GM21515 (cell line): ENCODE data around the gene KCND2.
"Not testable (repeated sequence)": the region's sequence is repeated elsewhere in the genome, so short reads cannot be mapped to it uniquely, and the experiment has no call there.

Experiments used
- ATAC-seq: cut with Tn5 transposase; IDR thresholded peaks from one replicate; pipeline ENCODE4 v1.9.1; 2021; ENCODE audit not compliant: unreplicated experiment

The KCND2 gene

DNA sequence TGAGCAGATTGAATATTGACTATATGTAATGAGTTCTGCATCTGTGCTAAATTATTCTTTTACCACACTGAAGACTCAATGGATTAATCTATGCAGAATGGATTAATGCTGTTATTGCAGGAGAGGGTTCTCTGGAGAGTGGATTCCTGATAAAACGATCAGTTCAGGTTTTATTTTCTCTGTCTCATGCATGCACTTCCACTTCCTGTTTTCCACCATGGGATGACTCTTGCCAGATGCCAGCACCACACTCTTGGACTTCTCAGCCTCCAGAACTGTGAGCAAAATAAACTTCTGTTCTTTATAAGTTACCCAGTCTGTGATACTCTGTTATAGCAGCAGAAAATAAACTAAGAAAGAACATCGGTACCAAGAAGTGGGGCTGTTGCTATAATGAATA is 207.5 kb downstream of the KCND2 start:
- no peak for ATAC-seq

DNA sequence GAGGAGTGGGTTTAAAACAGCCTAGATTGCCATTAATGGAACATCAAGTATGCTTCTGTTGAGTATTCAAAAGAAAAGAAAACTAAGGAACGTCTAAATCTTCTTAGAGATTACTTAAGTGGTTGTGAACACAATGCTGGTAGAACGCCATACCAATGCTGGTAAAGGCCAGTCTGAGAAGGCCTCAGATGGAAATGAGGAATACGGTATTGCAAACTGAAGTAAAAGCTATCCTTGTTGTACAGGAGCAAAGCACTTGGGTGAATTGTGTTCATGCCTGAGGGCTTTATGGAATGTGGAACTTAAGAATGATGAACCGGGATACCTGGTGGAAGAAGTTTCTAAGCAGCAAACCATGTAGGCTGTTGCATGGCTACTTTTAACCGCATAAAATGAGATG is 208.0 kb downstream of the KCND2 start:
- no peak for ATAC-seq

DNA sequence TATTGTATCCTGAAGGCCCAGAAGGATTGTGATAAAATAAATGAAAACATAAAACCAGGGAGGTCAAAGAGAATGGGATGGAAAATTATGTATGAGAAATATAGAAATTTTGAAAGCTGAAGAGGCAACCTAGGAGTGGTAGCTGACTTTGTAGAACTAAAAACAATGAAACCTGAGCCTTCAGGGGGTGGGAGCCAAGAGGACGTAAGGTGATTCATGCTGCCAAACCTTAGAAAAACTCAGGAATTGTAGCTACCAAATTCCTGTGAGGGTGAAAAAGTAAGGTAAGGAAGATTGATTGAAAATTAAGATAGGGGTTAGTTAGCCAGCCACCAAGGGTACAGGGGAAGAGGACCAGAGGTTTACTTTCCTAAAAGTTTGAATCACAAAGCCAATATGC is 213.2 kb downstream of the KCND2 start:
- ATAC-seq, result no peak

DNA sequence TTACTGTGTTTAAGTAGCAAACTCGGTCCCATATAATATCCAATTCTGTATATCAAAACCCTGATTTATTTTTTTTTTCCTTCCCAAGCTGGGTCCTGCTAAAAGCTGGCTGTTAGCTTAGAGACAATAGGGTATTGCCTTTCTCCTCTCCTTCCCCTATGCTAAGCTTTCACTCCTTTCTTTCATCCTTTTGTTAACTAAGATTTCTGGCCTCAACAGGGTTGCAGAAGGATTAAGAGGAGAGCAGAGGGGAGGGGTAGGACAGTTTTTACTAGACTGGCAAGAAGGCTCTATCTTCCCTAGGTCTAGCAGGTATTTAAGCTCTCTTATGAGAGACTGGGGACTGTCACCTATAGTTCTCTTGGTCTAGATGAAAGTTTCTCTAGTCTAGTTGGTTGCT is 229.2 kb downstream of the KCND2 start:
- ATAC-seq, result no peak

DNA sequence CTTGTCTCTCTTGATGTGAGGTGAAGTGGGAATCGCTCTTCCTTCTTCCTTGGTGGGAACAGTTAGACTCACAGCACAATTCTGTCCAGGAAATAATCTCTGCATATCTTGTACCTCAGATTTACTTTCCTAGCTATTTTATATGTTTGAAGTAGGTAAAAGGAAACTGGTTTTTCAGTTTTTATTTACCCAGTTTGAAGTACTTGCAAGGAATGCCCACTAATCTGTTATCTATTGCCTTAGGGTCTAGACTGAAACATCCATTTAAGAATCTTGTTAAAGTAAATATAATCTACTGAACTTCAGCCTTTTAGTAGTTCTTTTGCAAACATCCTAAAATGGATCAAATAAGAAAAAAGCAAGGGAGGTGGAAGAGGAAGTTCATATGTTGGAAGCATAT is 229.8 kb downstream of the KCND2 start:
- no peak for ATAC-seq

DNA sequence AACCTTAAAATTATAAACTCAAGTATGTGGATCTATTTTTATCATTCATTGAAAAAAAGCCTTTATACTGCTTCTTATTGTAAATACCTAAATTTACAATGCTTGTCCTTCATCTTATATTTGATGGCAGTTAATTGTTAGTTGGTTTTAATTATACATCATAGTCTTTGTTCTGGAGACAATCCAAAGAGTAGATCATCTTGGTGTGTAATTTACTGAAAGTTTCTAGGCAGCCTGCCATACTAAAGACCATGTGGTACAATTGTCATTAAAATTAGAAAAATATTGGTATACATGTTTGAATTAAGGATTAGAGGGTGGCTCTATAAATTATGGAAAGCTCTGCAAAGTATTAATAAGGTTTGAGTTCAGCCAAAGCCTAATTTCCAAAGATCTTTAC is 231.4 kb downstream of the KCND2 start:
- ATAC-seq, result no peak

DNA sequence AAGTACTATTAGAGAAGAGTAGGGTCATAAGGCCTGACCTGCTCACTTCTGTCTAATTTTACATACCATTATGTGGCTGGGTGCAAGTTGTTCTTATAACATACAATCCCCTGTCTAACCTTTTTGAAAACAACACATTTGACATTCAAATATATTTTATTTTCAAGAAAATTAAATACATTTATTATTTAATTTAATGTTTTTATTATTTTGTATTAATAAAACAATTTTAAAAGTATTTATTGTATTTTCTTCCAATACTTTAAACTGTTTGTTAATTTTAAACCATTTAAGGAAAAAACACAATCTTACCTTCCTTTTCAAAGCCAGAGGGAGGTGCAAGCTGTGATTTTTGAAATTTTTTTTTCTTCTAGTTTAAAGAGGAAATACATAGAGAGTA is 232.8 kb downstream of the KCND2 start:
- ATAC-seq, result no peak

DNA sequence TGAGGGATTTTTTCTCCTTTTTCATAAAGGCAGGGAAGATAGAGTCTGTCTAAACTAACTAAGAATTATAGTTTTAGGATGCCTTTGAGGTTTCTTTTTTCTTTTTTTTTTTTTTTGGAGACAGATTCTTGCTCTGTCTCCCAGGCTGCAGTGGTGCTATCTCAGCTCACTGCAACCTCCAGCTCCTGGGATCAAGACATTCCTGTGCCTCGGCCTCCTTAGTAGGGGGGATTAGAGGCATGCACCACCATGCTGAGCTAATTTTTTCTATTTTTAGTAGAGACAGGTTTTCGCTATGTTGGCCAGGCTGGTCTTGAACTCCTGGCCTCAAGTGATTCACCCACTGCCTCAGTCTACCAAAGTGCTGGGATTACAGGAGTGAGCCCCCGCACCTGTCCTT is 239.7 kb downstream of the KCND2 start:
- no peak for ATAC-seq

DNA sequence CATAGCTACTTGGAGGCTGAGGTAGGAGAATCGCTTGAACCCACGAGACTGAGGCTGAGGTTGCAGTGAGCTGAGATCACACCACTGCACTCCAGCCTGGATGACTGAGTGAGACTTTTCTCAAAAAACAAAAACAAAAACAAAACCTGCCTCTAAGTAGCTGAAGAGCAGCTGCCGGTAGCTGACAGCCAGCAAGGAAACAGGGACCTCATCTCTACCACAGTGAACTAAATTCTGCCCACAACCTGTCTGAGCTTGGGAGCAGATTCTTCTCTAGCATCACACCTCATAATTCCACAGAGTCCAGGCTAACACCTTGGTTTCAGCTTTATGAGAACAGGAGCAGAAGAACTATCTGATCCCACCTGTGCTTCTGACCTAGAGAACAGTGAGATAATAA is 246.2 kb downstream of the KCND2 start:
- no peak for ATAC-seq

DNA sequence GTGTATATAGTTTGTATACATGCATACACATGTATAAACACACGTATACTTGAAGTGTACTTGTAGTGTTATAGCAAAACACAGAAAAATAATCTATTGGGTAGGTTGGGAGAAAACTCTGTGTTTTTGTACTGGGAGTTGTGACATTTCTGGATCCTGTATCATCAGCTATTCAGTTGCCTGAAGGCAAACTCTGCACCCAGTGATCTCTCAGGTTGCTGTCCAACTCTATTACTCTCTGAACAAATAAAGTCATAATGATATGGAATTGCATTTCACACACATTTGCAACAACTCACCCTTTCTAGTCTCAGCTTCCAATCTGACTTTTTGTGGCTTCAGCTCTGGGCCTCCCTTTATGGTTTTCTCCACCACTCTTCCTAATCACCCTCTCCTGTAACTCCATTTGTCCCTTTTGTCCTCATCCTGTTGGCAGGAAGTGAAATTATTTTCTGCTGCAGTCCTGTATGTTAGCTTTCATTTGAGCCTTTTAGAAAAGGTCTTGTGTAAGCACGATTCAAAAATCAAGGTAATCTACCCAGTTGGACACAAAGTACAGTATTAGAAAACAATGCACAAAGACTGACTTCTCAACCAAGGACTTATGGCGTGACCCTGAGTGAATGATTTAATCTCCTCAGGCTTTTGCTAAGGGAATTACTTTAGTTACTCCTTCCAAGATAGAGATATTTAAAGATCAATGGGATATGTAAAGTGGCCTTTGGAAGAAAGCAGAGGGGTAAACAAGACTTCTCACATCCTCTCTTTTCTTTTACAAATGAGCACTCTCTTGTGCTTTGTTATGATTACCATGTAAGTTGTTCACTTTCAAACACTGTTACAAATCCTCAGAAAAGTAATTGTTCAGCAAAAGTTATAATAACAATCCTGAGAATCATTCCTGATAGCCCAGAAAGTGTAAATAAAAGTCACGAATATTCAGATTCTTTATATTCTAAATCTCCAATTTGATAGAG is 249.1 kb downstream of the KCND2 start:
- ATAC-seq, result no peak

DNA sequence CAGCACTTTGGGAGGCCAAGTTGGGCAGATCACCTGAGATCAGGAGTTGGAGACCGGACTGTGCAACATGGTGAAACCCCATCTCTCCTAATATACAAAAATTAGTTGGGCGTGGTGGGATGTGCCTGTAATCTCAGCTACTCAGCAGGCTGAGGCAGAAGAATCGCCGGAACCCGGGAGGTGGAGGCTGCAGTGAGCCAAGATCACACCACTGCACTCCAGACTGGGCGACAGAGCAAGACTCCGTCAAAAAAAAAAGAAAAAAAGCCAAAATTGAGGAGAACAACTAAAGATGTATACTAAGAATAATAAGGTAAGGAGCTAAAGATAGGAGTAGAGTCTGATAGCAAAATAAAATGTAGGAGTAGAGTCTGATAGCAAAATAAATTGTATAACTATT is 251.0 kb downstream of the KCND2 start:
- no peak for ATAC-seq

DNA sequence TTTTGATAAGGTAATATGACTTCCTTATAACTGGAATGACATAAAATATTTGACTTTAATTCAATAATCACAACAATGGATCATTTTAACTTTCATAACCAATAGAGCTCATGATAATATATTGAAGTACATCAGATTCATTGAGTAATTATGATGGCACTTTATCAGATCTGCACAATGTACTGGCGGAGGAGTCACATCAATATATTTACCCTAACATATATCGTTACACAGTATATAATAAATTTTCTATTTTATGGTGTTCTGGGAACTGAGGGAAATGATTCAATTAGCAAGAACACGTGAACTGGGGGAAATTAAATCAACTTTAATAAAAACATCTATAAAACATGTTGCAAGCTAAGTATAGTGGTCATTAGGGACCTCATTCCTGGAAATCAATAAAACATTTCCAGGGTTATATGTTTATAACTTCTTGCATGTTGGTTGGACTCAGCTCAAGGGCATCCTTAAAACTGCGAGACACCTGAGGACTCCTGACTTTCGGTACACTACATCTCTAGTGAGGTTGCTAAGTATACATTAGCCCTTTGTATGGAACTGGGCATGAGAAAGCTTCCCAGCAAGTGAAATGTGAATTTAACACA is 254.0 kb downstream of the KCND2 start:
- ATAC-seq, result no peak

DNA sequence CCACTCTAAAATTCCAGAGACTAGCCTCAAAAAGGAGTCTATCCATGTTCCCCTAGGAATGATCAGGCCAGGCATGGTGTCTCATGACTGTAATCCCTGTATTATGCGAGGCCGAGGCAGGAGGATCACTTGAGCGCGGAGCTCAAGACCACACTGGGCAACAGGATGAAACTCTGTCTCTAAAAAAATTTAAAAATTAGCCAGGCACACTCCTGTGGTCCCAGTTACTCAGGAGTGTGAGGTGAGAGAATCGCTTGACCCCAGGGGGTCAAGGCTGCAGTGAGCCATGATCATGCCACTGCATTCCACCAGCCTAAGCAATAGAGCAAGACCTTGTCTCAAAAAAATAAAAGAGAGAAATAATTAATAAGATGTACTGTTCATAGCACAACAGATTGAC is 256.8 kb downstream of the KCND2 start:
- ATAC-seq, result no peak

DNA sequence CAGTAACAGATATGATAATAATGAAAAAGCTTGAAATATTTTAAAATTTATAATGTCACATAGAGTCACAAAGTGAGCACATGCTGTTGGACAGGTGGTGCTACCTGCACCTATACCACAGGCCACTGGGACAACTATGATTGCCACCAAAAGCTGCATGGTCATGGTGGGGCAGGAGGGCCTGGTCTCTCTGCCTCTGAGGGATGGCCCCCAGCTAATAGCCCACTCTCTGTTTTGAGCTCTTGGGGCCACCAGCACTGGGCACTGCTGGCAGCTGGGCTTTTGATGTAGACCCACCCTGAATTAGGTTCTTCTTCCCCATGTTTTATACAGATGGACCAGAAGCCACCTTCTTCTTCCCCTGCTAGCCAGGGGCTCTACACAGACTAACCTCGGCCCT is 265.4 kb downstream of the KCND2 start:
- ATAC-seq, result no peak

DNA sequence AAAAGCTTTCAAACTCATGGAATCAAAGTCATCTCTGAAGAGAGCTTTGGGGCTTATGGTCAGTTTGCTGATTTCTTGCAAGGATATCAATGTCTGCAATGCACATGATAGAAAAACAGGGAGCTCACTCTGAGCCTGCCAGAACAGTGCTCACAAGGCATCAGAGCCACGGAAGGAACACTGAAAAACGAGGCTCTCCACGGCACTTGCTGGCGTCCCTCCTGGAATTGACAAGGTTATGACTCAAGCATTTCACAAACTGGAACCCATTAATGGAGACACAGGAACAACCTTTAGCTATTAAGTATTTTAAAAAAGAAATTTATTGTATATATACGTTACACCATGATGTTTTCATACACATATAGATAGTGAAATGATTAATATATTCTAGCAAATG is 266.3 kb downstream of the KCND2 start:
- no peak for ATAC-seq

DNA sequence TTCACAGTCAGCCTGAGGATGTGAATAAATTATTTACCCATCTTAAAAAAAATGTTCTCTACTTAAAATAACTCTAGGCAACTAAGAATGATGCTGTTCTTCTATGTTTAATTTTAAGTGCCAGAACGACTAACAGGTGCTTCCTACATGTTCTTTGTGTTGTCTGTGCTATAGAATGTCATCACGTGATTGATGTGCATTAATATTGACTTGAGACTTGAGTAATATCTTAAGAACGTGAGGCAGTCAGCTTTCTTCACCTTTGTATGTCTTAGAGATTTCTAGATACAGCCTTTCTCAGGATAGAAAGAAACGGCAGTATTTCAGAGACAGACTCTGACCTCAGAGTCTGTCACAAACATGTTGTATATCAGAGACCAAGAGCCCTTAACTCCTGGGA is 274.6 kb downstream of the KCND2 start:
- no peak for ATAC-seq

DNA sequence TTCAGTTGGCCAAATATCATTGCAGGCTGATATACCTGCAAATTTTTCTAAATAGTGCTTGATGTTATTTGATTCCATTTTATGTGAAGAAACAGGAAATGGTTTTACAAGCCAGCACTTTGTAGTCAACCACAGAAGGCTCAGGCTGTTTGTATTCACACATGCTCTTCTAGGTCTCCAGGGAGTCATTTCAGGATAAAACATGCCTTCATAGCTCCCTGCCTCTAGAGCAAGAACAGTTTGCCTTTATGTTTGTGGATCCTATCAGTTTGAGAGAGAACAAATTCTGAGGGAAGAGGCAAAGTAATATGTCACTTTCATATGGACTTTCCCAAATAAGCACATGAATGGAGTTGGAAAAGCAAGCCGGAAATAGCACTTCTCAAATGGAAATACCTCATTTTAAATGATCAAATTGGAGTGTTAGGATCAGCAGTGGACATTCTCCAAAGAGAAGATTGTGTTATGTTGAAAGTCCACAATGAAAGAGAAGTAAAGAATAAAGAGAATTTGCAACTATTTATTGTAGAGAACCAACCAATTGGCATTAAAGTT is 277.6 kb downstream of the KCND2 start:
- no peak for ATAC-seq

DNA sequence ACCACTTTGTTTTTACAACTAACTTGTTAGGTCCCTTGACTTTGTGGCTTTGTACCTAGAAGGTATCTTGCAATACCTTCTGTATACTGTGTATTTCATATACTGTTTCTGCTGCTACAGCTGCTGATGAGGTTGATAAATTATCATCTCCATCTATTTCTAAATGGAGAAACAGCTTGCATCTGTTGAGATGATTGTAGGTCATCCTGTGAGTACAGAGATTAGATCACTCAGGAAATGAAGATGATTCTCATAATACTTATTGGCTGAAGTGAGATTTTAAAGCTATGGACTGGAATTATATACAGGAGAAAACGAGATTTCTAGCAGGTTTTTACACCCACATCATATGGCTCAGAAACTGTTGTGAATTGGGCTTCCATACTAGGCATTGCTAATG is 280.5 kb downstream of the KCND2 start:
- no peak for ATAC-seq

DNA sequence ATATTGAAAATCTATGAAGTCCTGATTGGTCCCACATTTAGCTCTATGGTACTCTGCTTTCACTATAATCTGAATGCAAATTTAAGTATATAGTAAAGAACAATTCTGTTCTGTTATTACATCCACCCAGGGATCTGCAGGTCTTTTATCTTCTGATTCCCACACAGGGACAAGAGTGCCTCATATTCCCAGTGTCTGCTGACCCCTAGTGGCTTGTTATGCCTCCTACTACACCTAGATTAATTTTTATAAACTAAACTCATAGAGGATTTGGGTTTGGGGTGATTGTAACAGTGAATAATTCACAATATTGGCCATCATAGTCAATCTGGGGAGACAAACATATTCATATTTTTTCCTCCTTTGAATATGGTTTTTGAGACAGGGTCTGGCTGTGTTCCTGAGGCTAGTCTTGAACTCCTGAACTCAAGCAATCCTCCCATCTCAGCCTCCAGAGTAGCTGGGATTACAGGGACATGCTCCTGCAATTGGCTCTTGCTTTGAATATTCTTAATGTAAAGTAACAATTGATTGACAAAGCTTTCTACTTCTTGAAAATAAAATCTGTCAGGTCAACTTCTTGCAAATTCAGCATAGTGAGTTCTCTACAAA is 282.1 kb downstream of the KCND2 start:
- ATAC-seq, result peak; percentile 73

DNA sequence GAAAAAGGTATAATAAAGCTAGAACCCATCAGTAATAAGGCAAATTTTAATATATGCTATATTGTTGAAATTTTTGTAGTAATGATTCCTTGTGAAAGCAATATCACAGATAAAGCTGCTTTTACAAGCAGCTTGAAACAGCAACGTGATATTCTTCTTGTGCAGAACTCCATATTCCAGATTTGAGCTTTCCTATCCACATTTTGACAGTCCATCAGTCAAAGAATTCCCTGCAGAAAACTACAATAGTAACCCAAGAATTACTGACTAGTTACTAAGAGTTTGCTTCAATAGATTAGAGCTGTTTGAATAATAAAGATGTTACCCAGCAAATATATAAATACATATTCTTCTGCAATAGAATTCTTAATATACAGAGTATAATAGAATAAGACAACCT is 291.2 kb downstream of the KCND2 start:
- ATAC-seq, result no peak

DNA sequence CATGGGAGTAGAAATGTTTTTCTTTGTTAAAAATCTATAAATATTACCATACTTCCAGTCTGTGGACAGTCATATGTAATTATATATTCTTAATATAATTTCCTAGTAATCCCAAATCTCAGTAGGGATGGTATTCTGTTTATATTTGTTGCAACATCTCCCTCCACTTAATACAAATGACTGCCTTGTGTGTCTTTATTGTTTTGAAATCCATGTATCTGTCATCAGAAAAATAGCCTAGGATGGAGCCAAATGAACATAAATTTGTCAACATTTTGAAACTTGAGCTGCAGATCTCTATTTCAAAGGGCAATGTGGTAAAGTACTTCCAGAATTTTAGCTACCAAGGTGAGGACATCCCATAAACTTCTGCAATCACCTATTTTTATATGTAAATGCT is 294.2 kb downstream of the KCND2 start:
- no peak for ATAC-seq

DNA sequence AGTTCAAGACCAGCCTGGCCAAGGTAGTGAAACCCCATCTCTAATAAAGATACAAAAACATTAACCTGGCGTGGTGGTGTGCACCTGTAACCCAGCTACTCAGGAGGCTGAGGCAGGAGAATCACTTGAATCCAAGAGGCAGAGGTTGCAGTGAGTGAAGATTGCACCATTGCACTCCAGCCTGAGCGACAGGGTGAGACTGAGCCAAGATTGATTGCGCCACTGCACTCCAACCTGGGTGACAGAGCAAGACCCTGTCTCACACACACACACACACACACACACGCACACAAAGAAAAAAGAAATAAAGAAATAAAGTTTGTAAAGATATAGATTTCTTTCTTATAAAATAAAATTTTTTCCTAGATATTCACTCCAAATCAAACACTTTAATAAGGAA is 305.7 kb downstream of the KCND2 start:
- not testable (repeated sequence) for ATAC-seq
